NCI-H2227 (cell line): ENCODE data around the gene PINLYP.

ENCODE experiments used
- DNase-seq: peaks from one replicate; lab custom pipeline; 2025; ENCODE audit not compliant: unreplicated experiment; lab: John Stamatoyannopoulos, UW

PINLYP gene

GRCh38 chr19:43605875-43606568 lies 30.4 kb downstream of the PINLYP start:
- peak; percentile 30 for DNase-seq

DNA sequence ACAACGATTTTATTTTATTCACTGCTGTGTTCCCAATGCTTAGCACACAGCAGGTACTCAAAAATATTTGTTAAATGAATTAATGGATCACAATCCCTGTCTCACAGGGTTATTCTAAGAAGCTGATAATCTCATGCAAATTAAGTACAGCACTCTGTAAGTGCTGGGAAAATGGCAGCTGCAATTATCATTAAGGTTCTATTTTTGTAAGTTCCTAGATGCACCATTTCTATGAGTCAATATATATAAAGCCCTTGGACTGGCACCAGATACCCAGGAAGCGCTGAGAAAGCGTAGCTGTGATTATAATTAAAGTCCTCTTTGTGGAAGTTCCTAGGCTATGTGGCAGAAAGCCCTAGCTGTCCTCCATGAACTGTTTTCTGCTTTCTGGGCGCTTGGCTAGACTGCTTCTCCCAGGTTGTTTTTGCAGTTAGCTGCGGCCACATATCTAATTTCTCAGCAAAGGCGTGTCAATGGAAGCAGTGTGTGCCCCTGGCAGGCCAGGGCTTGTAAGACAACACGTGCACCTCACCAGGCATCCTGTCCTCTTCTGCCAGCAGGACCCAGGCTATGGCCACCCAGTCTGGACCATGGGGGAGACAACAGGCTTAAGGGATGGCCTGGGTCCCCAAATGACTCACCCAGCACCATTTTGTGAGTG lies 31.1 kb downstream of the PINLYP start:
- DNase-seq = no peak

DNA sequence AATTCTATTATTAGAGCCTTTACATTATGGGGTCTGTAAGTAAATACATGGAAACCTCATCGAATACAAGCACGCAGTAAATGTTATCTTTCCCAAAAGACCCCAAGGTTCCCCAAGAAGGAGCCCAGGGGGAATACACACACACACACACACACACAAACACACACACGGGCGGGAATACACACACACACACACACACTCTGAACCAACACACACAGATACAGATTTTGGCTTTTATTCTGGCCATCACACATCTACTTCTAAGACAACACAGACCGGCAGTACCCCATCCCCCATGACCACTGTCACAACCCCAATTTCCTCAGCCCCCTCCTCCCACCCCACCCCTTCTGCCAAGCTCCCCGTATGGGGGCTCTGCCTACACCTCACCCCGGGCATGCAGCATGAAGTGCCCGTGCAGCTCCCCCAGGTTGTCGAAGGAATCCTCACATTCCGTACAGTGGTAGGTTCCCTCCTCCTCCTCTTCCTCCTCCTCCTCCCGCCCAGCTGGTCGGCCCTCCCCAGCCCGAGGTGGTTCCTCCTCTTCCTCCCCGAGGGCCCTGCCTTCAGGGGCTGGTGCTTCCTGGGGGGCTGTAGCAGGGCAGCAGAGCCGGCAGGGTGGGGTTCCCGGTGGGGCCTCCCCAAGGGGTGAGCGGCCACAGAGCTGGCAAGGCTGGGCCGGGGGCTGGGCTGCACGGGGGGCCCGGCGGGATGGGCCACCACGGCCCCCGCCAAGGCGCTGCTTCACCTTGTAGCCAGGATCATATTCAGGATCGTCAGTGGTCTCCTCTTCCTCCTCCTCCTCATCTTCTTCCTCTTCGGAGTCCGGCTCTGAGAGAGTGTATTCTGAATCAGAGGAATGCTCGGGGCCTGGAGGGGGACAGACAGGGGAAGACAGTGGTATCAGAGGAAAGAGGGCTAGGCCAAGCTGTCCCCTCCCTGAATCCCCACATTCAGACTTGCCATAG lies 31.9 kb downstream of the PINLYP start:
- no peak for DNase-seq

- no peak for DNase-seq
Observed at GRCh38 chr19:43609872-43610271, 34.3 kb downstream of the PINLYP start.

DNA sequence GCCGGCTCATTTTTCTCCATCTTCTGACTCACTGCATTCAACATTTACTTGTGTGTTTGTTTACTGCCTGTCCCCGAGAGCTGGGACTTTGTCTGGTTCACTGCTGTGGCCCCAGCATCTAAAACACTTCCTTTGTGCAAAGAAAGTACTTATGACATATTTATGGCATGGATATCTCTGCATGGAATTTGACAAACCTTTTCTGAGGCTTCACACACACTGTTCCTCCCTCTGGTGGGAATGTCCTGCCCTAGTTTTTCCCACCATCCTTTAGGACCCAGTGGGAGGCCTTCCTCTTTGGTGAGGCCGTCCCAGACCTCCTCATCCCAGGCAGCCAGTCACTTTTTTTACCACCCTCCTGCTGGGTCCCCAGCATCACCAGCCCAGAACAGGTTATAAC lies 34.9 kb downstream of the PINLYP start:
- no peak for DNase-seq

DNA sequence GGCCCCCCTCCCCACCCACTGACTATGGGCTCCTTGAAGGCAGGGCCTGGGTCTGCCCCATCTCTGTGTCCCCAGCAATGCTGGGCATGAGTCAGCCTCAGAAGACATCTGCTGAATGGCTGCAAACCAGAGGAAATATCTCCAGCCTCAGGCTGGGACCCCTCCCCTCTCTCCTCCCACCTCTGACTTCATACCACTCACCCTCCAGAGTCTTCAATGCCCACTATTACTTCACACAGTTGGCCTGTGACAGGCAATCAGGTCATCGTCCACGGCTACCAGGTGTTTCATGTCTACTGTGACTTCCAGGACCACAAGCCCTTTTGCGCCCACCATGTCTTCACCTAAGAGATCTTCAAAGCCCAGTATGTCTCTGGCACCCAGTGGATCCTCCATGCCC lies 36.2 kb downstream of the PINLYP start, which contains the start of gene SRRM5:
Gene SRRM5 (plus strand): TSS at position 301 of the 400 bp plus-strand sequence. CDS start 34 bp downstream, at position 335.
- no peak for DNase-seq

DNA sequence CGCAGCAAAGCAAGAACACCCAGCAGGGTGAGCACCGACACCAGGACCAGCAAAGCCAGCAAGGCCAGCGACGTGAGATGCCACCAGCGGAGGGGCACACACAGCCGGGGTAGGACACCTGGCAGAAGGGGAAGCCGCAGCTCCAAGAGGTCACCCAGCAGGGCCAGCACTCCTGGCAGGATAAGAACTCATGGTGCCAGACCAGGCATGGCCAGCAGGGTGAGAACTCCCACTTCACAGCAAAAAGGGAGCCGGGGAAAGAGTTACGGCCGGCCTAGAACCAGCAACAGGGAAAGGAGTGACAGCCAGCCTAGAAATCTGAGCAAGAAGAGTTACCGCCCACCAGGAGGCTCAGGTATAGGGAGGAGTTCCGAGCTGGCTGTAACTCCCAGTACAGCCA lies 36.8 kb downstream of the PINLYP start:
- DNase-seq = no peak

GRCh38 chr19:43616306-43616705 lies 40.7 kb downstream of the PINLYP start:
- no peak for DNase-seq

GRCh38 chr19:43616954-43617353 lies 41.4 kb downstream of the PINLYP start:
- DNase-seq = no peak

DNA sequence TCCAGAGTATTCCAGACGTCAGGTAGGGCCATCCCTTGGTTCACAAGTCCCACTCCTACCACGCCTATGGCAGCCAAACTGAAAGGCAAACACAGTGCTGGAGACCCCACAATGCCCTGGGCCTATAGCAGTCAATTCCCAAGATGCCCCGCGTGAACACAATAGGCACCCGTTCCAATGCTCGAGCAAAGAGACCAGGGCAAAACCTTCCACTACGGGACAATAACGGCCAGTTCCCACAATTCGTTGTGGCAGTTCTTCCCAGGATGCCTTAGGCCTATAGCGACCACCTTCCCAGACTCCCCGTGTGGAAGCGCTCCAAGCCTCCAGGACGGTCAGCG lies 43.3 kb downstream of the PINLYP start:
- peak; percentile 79 for DNase-seq

GRCh38 chr19:43619262-43620060 lies 43.9 kb downstream of the PINLYP start, which contains the start of gene ZNF428:
TSS of gene ZNF428 (minus strand) at chr19:43619629. CDS start at chr19:43614304, 5,325 bp downstream.
- DNase-seq = peak; percentile 92

- DNase-seq = no peak
Observed at GRCh38 chr19:43620061-43621001, 44.7 kb downstream of the PINLYP start.

- no peak for DNase-seq
Observed at GRCh38 chr19:43622070-43622469, 46.5 kb downstream of the PINLYP start.

DNA sequence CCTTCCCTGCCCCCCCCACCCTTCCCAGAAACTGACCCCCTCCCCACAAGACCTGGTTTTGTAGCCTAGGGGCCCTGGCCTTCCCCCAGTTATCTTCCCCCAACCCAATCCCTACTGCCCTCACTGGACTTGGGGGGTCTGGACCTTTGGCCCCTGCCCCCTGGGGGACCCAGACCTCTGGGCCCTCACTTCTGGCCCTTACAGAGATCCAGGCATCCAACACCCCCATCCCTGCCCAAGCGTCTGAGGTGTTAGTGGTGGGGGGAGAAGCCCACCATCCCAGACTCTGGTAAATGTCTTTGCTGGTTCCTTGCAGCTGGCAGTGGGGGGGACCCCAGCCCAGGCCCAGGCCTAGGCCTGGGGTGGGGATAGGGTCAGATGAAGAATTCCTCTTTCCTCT lies 47.4 kb downstream of the PINLYP start:
- DNase-seq = no peak

DNA sequence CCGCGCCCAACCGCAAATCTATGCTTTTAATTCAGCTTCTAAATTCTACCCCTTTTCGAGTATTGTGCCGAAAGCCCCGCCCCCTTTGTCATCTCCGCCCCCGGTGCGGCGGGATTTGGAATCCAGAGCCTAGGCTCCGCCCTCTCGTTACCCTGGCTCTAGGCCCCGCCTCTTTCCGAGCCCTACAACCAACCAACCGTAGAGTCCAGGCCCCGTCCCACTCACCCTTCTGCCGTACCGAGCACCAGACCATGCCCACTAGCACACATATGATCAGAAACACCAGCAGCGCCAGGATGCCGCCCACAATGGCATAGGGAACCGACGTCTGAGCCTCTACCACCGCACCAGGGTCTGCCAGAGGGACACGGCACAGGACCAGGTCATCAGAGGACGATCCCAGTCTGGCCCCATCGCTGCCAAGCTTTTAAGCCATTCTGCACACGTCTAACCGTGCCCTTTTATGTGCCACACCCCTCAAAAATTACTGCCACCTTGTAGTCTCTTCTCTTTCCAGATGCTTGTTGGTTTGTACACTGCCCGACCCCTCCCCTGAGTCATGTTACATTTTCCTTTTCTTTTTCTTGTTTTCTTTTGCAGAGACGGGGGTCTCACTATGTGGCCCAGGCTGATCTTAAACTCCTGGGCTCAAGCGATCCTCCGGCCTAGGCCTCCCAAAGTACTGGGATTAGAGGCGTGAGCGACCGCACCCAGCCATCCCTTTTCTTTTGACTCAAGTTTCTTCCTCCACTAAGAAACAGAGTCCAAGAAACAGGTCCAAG lies 48.5 kb downstream of the PINLYP start:
- DNase-seq = no peak

GRCh38 chr19:43624933-43625332 lies 49.3 kb downstream of the PINLYP start:
- no peak for DNase-seq

DNA sequence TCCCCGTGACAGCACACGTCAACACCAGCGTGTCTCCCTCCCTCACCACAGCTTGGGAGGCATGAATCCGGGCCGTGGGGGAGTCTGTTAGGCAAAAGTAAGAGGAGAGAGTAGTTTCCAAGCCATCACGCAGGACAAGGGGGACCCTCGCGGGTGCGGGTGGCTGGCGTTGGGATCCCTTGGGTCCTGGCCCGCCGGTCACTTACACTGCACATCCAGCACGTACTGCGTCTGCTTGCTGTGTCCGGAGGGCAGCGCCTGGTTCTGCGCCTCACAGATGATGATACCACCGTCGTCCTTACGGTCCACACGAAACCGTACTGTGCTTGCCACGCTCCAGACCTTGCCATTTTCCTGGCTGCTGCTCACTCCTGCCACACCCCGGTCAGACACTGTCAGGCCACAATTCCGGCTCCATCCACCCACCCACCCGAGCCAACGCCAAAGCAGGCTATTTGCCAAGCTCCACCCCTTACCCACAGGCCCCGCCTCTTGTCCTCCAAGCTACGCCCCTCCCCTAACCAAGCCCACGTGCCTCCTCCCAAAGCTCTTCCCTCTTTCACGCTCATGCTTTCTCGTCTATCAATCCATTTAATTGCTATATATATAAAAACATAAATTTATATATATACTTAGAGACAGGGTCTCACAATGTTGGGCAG lies 50.4 kb downstream of the PINLYP start:
- no peak for DNase-seq

DNA sequence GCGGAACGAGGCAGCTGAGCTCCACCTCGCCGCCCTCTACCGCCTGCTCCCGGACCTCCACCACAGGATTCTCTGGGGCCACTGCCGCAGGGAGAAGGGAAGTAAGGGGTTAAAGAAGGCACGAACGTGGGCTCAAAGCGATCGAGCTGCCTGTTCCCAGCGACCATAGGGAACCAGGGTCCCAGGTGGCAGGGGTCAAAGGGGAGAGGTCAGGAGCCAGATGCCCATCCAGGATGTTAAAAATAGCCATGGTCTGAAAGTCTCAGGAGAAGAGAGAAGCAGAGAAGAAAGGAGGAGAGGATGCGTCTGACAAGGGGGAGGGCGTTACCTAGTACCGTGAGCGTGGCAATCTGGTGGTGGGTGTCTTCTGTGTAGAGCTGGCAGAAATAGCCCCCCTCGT lies 51.2 kb downstream of the PINLYP start:
- no peak for DNase-seq
